ENCODE results near the gene MACROD2.

The MACROD2 gene

DNA sequence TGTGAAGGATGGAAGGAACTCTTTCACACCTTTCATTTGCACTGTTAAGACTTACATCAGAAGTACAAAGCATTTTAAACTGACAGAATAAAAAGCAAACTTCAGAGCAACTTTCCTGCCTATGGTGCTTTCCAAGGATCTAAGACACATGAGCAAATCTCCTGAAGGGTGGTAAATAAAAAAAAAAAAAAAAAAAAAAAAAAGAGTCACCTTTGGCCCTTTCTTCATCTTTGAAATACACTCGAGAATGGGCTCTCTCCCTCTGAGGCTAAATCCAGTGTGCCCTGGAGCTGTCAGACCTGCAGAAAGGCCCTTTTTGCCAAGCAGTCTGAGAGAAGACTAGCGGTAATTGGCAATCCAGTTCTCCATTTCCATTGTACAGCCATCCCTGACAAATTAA is 1455.9 kb downstream of the MACROD2 start:
- DNase-seq (ENCODE audit: low read depth, low spot score): no peak
- no peak overlapping the region for H3K4me3 ChIP-seq (ENCODE audit: low read length)

- no peak for DNase-seq (ENCODE audit: low read depth, low spot score)
- H3K4me3 ChIP-seq (ENCODE audit: low read length): no peak overlapping the region
Observed at GRCh38 chr20:15455279-15455678, 1460.0 kb downstream of the MACROD2 start.

DNA sequence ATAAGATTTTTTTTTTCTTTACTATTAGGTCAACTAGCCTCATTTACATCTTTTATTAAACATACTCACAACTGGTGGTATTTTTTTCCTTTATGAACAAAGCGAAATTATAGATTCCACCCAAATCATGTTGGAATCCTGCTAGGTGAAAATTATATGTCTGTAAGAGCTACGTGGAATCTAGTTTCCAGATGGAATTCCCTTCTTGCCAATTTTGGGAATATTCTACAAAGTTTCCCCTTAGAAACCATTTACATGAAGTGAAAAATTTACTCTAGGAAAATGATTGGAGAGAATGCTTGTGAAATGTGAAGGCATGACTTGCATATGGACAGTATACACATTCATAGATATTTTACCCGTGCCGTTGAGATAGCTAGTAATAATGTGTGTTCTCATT is 1466.6 kb downstream of the MACROD2 start:
- H3K4me3 ChIP-seq (ENCODE audit: low read length): no peak overlapping the region
- DNase-seq (ENCODE audit: low read depth, low spot score): no peak

- H3K4me3 ChIP-seq (ENCODE audit: low read length): no peak overlapping the region
- no peak for DNase-seq (ENCODE audit: low read depth, low spot score)
Observed at GRCh38 chr20:15475483-15475882, 1480.2 kb downstream of the MACROD2 start.

GRCh38 chr20:15476186-15476585 is 1480.9 kb downstream of the MACROD2 start:
- H3K4me3 ChIP-seq (ENCODE audit: low read length): no peak overlapping the region
- no peak for DNase-seq (ENCODE audit: low read depth, low spot score)

- no peak overlapping the region for H3K4me3 ChIP-seq (ENCODE audit: low read length)
- no peak for DNase-seq (ENCODE audit: low read depth, low spot score)
Observed at GRCh38 chr20:15476781-15477180, 1481.5 kb downstream of the MACROD2 start.

GRCh38 chr20:15482525-15482924 is 1487.2 kb downstream of the MACROD2 start:
- H3K4me3 ChIP-seq (ENCODE audit: low read length): no peak overlapping the region
- DNase-seq (ENCODE audit: low read depth, low spot score): no peak

DNA sequence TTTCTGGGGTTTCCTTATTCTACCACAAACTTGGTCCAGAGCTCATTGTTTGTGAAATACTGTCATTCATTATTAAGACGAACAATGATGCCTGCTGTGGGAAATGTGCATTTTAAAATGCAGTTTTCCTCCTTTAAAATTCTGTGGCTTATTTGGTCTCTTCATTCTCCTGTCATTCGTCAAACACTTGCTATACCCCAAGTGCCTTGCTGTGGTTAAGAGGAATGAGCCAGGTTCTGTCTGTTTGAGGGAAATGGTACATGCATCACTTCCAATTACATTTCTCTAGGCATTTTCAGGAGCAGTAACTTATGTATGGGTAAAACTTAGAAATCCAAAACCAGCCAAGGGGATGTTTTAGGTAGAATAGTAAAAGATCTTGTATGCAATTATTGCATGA is 1490.2 kb downstream of the MACROD2 start:
- DNase-seq (ENCODE audit: low read depth, low spot score): no peak
- H3K4me3 ChIP-seq (ENCODE audit: low read length): no peak overlapping the region

- no peak for DNase-seq (ENCODE audit: low read depth, low spot score)
- no peak overlapping the region for H3K4me3 ChIP-seq (ENCODE audit: low read length)
Observed at GRCh38 chr20:15487030-15487429, 1491.7 kb downstream of the MACROD2 start.

DNA sequence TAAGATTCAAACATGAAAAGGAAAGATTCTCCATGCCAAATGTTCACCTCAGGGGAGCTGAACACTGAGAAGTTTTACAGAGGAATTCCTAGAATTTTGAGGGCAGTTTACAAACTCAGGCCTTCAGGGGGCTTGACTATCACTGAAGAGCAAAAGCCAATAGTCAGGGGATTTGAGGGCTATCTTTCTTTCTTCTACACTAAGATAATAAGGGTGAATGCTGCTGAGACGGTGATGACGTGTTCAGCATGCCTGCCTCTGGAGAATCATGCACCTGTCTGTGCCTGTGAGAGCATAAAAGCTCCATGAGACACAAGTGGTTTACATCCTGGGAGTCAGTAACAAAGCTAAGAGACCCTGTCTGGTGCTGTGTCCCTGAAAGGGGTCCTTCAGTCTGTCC is 1492.4 kb downstream of the MACROD2 start:
- no peak overlapping the region for H3K4me3 ChIP-seq (ENCODE audit: low read length)
- no peak for DNase-seq (ENCODE audit: low read depth, low spot score)

- H3K4me3 ChIP-seq (ENCODE audit: low read length): no peak overlapping the region
- no peak for DNase-seq (ENCODE audit: low read depth, low spot score)
Observed at GRCh38 chr20:15491575-15491974, 1496.3 kb downstream of the MACROD2 start.

- DNase-seq (ENCODE audit: low read depth, low spot score): no peak
- H3K4me3 ChIP-seq (ENCODE audit: low read length): no peak overlapping the region
Observed at GRCh38 chr20:15494851-15495250, 1499.5 kb downstream of the MACROD2 start.

DNA sequence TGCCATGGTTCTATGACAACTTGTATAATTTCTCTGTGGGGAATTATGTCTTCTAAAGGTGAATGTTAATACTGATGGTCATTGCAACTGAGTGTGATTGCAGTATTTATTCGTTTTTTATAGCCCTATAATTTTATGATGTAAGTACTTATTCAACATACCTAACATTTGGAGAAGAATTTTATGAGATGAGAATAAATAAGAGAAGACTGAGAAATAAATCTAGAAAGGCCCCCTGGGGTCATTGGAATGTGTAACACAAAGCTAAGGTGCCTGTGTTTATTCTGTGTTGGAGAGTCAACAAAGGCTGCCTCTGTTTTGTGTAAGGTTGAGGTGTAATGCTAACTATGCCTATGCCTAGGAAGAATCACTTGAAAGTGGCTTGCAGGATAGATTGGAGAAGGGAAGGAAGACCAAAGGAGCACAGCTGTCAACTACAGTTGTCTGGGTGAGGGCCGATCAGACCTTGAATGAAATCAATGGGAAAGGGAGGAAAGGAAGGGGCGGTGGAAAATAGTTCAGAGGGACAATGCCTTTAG is 1501.3 kb downstream of the MACROD2 start:
- no peak for DNase-seq (ENCODE audit: low read depth, low spot score)
- no peak overlapping the region for H3K4me3 ChIP-seq (ENCODE audit: low read length)

GRCh38 chr20:15498926-15499325 is 1503.6 kb downstream of the MACROD2 start:
- no peak for DNase-seq (ENCODE audit: low read depth, low spot score)

DNA sequence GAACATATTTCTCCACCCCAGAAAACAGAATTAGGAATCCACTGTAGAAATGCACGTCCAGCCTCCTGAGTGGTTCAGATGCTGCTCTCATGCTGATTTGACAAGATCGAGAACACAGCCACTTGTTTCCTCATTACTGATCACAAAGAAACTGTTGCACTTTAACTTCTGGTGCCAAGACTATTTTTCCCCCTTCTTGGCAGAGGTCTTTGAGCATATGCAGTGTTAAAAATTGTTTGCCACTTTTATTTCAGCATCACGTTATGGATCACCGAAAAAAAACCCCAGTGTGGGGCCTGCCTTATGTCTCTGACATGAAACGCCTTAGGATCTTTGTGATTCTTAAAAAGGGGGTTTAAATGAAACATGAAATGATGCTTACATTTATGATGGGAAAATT is 1511.0 kb downstream of the MACROD2 start:
- no peak overlapping the region for H3K4me3 ChIP-seq (ENCODE audit: low read length)
- DNase-seq (ENCODE audit: low read depth, low spot score): no peak

More at GRCh38 chr20:15498926-15499325, 1503.6 kb downstream of the MACROD2 start:
- H3K4me3 ChIP-seq (ENCODE audit: low read length): no peak overlapping the region

DNA sequence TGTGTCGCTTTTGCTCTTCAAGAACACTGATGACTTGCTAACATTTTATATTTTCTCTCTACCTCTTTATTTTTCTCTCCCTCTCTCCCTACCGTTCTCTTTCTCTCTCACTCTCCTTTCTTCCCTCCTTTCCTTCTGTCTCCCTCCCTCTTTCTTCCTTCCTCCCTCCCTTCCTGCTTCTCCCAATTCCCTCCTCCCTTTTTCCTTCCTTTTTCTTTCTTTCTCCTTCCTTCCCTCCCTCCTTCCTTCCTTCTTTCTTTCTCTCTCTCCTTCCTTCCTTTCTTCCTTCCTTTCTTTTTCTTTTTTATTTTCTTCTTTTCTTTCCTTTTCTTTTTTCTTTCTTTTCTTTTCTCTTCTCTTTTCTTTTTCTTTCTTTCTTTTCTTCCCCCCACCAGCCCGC is 1511.8 kb downstream of the MACROD2 start:
- DNase-seq (ENCODE audit: low read depth, low spot score): no peak
- H3K4me3 ChIP-seq (ENCODE audit: low read length): no peak overlapping the region

- no peak for DNase-seq (ENCODE audit: low read depth, low spot score)
- H3K4me3 ChIP-seq (ENCODE audit: low read length): no peak overlapping the region
Observed at GRCh38 chr20:15511551-15511950, 1516.2 kb downstream of the MACROD2 start.

DNA sequence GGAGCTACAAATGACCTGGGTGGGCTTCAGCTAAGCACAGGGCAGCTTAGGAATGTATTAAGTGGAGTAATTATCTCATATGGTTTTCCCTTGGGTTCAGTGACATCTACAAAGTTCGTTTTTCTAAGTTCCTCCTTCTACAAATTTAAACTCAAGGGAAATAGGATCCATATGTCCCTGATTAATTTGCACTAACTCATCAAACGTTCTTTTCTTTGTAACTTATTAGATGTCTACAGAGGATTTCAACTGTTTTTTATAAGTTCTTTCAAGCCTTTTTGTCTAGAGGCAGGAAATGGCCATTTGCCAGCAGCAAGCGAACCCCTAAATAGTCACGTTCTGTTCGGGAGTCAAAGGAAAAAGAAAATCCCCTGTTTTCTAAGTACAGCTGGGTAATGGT is 1517.6 kb downstream of the MACROD2 start:
- DNase-seq (ENCODE audit: low read depth, low spot score): no peak
- no peak overlapping the region for H3K4me3 ChIP-seq (ENCODE audit: low read length)

GRCh38 chr20:15515691-15516090 is 1520.4 kb downstream of the MACROD2 start:
- DNase-seq (ENCODE audit: low read depth, low spot score): no peak
- no peak overlapping the region for H3K4me3 ChIP-seq (ENCODE audit: low read length)

GRCh38 chr20:15520930-15521524 is 1525.7 kb downstream of the MACROD2 start:
- H3K4me3 ChIP-seq (ENCODE audit: low read length): no peak overlapping the region
- DNase-seq (ENCODE audit: low read depth, low spot score): no peak

- no peak overlapping the region for H3K4me3 ChIP-seq (ENCODE audit: low read length)
- no peak for DNase-seq (ENCODE audit: low read depth, low spot score)
Observed at GRCh38 chr20:15523400-15523799, 1528.1 kb downstream of the MACROD2 start.

Measured in Jurkat, Clone E6-1 (cell line).